SK-N-SH (cell line): ENCODE results near the gene CORO6.

ENCODE experiments used
- EZH2phosphoT487 ChIP-seq: fragments of 200-600 bp; sonication (generic); IDR thresholded peaks from 2 replicates; pipeline ENCODE4 v1.6.1; 2017; ENCODE audit warnings: low read depth, mixed run types, mild to moderate bottlenecking, antibody characterized with exemption, moderate library complexity, borderline replicate concordance
- RAD21 ChIP-seq: IDR thresholded peaks from 2 replicates; pipeline ENCODE4 v1.6.1; 2012; ENCODE audit warnings: mild to moderate bottlenecking, low read length
- YY1 ChIP-seq: IDR thresholded peaks from 2 replicates; pipeline ENCODE4 v1.4.0; 2012; ENCODE audit warnings: low read depth, mild to moderate bottlenecking
- TF ChIP-seq, protein P1 (sequence below): fragments of 200-600 bp; sonication (generic); IDR thresholded peaks from 2 replicates; pipeline ENCODE4 v1.6.1; 2017; ENCODE audit warnings: antibody characterized with exemption, mild to moderate bottlenecking, moderate library complexity

DNA sequence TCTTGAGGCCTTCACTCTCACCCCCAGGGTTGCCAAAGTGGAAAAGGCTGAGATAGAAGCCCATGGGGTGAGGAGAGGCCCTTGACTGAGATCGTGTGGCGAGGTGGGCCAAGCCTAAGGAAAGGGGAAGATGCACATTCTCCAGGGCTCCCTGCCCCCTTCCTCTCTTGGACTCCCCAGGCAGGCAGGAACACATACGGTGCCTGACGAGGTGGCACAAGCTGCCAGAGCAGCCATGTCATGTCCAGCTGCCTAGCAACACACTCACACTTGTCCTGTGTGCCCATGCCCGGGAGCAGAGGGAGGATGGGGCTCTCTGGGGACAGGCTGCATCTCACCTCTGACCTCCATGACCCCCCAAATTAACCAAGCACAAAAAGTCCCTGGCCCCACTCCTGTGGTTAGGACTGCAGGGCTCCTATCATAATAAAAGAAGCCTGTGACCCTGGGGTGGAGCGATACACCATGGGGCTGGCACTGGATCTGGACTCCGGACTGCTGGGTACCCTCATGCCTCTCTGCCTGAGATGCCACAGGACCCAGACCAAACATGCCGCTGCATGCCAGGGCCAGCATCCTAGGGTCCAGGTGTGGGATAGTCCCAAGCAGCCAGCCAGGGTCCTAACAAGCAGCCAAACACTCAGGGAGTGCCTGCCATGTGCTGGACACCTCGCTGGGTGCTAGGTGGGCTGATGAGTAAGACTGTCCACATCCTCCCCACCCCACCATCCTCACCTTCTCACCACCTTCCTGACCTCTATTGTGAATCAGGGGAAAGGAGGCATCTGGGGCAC, 35.8 kb downstream of the CORO6 start:
- TF ChIP-seq RAD21 (no peak), YY1 (no peak), EZH2phosphoT487 (no peak)
- TF ChIP-seq, protein P1, sequence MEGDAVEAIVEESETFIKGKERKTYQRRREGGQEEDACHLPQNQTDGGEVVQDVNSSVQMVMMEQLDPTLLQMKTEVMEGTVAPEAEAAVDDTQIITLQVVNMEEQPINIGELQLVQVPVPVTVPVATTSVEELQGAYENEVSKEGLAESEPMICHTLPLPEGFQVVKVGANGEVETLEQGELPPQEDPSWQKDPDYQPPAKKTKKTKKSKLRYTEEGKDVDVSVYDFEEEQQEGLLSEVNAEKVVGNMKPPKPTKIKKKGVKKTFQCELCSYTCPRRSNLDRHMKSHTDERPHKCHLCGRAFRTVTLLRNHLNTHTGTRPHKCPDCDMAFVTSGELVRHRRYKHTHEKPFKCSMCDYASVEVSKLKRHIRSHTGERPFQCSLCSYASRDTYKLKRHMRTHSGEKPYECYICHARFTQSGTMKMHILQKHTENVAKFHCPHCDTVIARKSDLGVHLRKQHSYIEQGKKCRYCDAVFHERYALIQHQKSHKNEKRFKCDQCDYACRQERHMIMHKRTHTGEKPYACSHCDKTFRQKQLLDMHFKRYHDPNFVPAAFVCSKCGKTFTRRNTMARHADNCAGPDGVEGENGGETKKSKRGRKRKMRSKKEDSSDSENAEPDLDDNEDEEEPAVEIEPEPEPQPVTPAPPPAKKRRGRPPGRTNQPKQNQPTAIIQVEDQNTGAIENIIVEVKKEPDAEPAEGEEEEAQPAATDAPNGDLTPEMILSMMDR = no peak
